GM12878 (cell line): ENCODE results near the gene PPP4R4. TPM values are rescaled to one million over a fixed set of nuclear protein-coding genes. Genes with fewer than 3 reads are reported as not detected.

Source experiments
- ATAC-seq: fragments of 200-7000 bp; cut with Tn5 transposase; 3 replicates; pipeline ENCODE4 v1.9.1; 2020; ENCODE audit warnings: mild to moderate bottlenecking, moderate library complexity
- BruUV-seq: library from RNA; stranded (reverse); fragments of 400-500 nt; replicated peaks from 2 replicates; lab custom pipeline; 2021; lab: Mats Ljungman, UMichigan
- CTCF ChIA-PET: fragments of 300-600 bp; sonication (Branson Sonifier 250); formaldehyde crosslinking; extraction: SDS; loops from one replicate; lab custom pipeline; 2021; ENCODE audit warnings: inconsistent platforms; lab: Yijun Ruan, JAX
- POLR2A ChIA-PET: fragments of 350-600 bp; formaldehyde crosslinking; extraction: SDS; loops from one replicate; lab custom pipeline; 2021; ENCODE audit warnings: inconsistent platforms; lab: Charles Lee
- RAD21 ChIA-PET: fragments of 300-600 bp; sonication (Branson Sonifier 250); formaldehyde crosslinking; loops from one replicate; lab custom pipeline; 2023; ENCODE audit warnings: antibody characterized with exemption; ENCODE audit not compliant: unreplicated experiment; lab: Charles Lee
- SMC1A ChIA-PET: fragments of 300-600 bp; sonication (Branson Sonifier 250); formaldehyde crosslinking; loops from one replicate; lab custom pipeline; 2023; ENCODE audit not compliant: unreplicated experiment, uncharacterized antibody; lab: Charles Lee
- DNase-seq: peaks from one replicate; pipeline ENCODE4 v3.0.0-alpha.2; 2011; ENCODE audit warnings: low read depth, low spot score
- FAIRE-seq: peaks from 3 replicates; lab custom pipeline; 2011; peaks lifted over from hg19 to GRCh38; lab: Jason Lieb, UNC
- H2AFZ ChIP-seq: 2 replicates; pipeline ENCODE4 v1.6.0; 2011; ENCODE audit warnings: low read depth, low read length, control low read depth; ENCODE audit not compliant: control insufficient read depth
- H3K27ac ChIP-seq: 2 replicates; pipeline ENCODE4 v1.5.1; 2011; ENCODE audit warnings: control low read depth; ENCODE audit not compliant: control insufficient read depth, insufficient read depth
- H3K27me3 ChIP-seq, 2 experiments: replicated peaks in 1 of 2; 2 replicates each; pipeline versions ENCODE4 v1.6.0 to v1.6.1; 2011; ENCODE audit warnings: low read length in 1 of 2; ENCODE audit not compliant: control insufficient read depth in 2 of 2, insufficient read depth in 2 of 2
- H3K36me3 ChIP-seq, 2 experiments: 2 replicates each; pipeline ENCODE4 v1.5.1; 2011; ENCODE audit warnings: low read length in 1 of 2; ENCODE audit not compliant: control insufficient read depth in 2 of 2, insufficient read depth in 2 of 2
- H3K4me1 ChIP-seq: 2 replicates; pipeline ENCODE4 v1.6.1; 2011; ENCODE audit warnings: mild to moderate bottlenecking, low read length, moderate library complexity, mixed read lengths; ENCODE audit not compliant: control insufficient read depth, insufficient read depth
- H3K4me2 ChIP-seq: 2 replicates; pipeline ENCODE4 v1.6.0; 2011; ENCODE audit warnings: control low read depth; ENCODE audit not compliant: control insufficient read depth, insufficient read depth
- H3K4me3 ChIP-seq: fragments of 200-600 bp; sonication (generic); 2 replicates; pipeline ENCODE4 v1.5.1; 2016
- H3K79me2 ChIP-seq: 2 replicates; pipeline ENCODE4 v1.6.0; 2011; ENCODE audit warnings: low read length; ENCODE audit not compliant: control insufficient read depth, insufficient read depth
- H3K9ac ChIP-seq: 2 replicates; pipeline ENCODE4 v1.8.0; 2011; ENCODE audit warnings: low read length, control low read depth, mixed read lengths; ENCODE audit not compliant: control insufficient read depth, insufficient read depth
- H3K9me3 ChIP-seq: replicated peaks from 3 replicates; pipeline ENCODE4 v1.5.1; 2011; ENCODE audit warnings: mild to moderate bottlenecking, low read length; ENCODE audit not compliant: control insufficient read depth, insufficient read depth
- H4K20me1 ChIP-seq: 2 replicates; pipeline ENCODE4 v1.6.0; 2011; ENCODE audit not compliant: control insufficient read depth, insufficient read depth
- BACH1 ChIP-seq: fragments of 450-650 bp; IDR thresholded peaks from 2 replicates; pipeline ENCODE4 v1.6.1; 2017; ENCODE audit warnings: mild to moderate bottlenecking, borderline replicate concordance
- BCL11A ChIP-seq: IDR thresholded peaks from 2 replicates; pipeline ENCODE4 v1.6.1; 2011; ENCODE audit warnings: low read depth, low read length
- BHLHE40 ChIP-seq, 2 experiments: fragments of 450-650 bp in 1 of 2; IDR thresholded peaks; 2 replicates each; pipeline ENCODE4 v1.6.1; 2011 to 2017; ENCODE audit warnings: low read depth in 2 of 2, borderline replicate concordance in 1 of 2, improper control_type of control experiment in 1 of 2, low read length in 1 of 2, mild to moderate bottlenecking in 1 of 2
- CHD2 ChIP-seq: IDR thresholded peaks from 2 replicates; pipeline ENCODE4 v1.6.1; 2011; ENCODE audit warnings: low read depth, low read length, improper control_type of control experiment, borderline replicate concordance
- CREM ChIP-seq: IDR thresholded peaks from 2 replicates; pipeline ENCODE4 v1.6.1; 2014; ENCODE audit warnings: antibody characterized with exemption, low read depth
- IRF4 ChIP-seq: IDR thresholded peaks from 2 replicates; pipeline ENCODE4 v1.6.1; 2011; ENCODE audit warnings: low read depth, low read length
- MYB ChIP-seq: fragments of 150-350 bp; IDR thresholded peaks from 2 replicates; pipeline ENCODE4 v1.6.1; 2014; ENCODE audit warnings: mild to moderate bottlenecking, low read depth, low read length, borderline replicate concordance
- RUNX3 ChIP-seq: IDR thresholded peaks from 2 replicates; pipeline ENCODE4 v1.6.1; 2012; ENCODE audit warnings: low read length, inconsistent platforms
- SREBF1 ChIP-seq: IDR thresholded peaks from 2 replicates; pipeline ENCODE4 v1.6.1; 2012; ENCODE audit warnings: mild to moderate bottlenecking, low read length
- ZBED1 ChIP-seq: IDR thresholded peaks from 2 replicates; pipeline ENCODE4 v1.6.1; 2016; ENCODE audit warnings: borderline replicate concordance
- WGBS: methylation state at CpG from one replicate; pipeline ENCODE4 v1.1.6; 2016; ENCODE audit warnings: low lambda C conversion rate; ENCODE audit not compliant: insufficient replicate concordance, insufficient coverage; ENCODE audit errors: missing lambda C conversion rate; 5-methylcytosine and 5-hydroxymethylcytosine counted together
- in situ Hi-C: fragments of 300-500 bp; cut with MboI; formaldehyde crosslinking; loops from 9 replicates; pipeline ENCODE4 v1.14.3; 2018; ENCODE audit warnings: mixed read lengths
- intact Hi-C: fragments of 100-400 bp; cut with micrococcal nuclease; formaldehyde crosslinking; loops from one replicate; pipeline ENCODE4 v1.14.2; 2022; ENCODE audit not compliant: unreplicated experiment
- polyA plus RNA-seq, 11 experiments: library from polyadenylated mRNA; depleted of rRNA in 4 of 11; unstranded in 6 of 11; stranded (reverse) in 5 of 11; fragments of >200 nt; fragmentation: Nextera tagmentation in 4 of 11; fragmentation: Illumina TruSeq in 1 of 11; extraction: Ambion mirVana in 4 of 11; extraction: Trizol in 1 of 11; gene quantifications; 1 replicate in 1 of 11; 2 replicates in 10 of 11; pipeline versions ENCODE4 v1.2.1 to v1.2.3, GENCODE V29; 2011 to 2016; ENCODE audit warnings: inconsistent platforms in 2 of 11, missing spikeins in 2 of 11, low read depth in 1 of 11
- total RNA-seq, 4 experiments: library from RNA; depleted of rRNA in 3 of 4; stranded (reverse); fragments of >200 nt in 3 of 4; fragmentation: Illumina TruSeq in 1 of 4; extraction: Trizol in 1 of 4; gene quantifications; 2 replicates each; pipeline versions ENCODE4 v1.2.1 to v1.2.3, GENCODE V29; 2013 to 2021
- TF ChIP-seq, protein P1 (sequence below): fragments of 450-650 bp; IDR thresholded peaks from 2 replicates; pipeline ENCODE4 v1.6.1; 2017; ENCODE audit warnings: borderline replicate concordance
- TF ChIP-seq, protein P2 (sequence below): fragments of 450-650 bp; formaldehyde crosslinking; IDR thresholded peaks from 2 replicates; pipeline ENCODE4 v1.4.0; 2022; ENCODE audit warnings: mild to moderate bottlenecking, moderate library complexity
- TF ChIP-seq, protein P3 (sequence below): fragments of 450-650 bp; IDR thresholded peaks from 2 replicates; pipeline ENCODE4 v1.6.1; 2014; ENCODE audit warnings: mild to moderate bottlenecking
- TF ChIP-seq, protein P4 (sequence below): IDR thresholded peaks from 2 replicates; pipeline ENCODE4 v1.6.1; 2012; ENCODE audit warnings: mild to moderate bottlenecking, low read depth, low read length

PPP4R4 gene
- total and polyA plus RNA-seq, 10 of the 15 experiments (the other 5 are each of a cell fraction or from before 2014, with no cell fraction given): 0.01 to 0.13 (median 0.08) TPM; not detected in 4

DNA sequence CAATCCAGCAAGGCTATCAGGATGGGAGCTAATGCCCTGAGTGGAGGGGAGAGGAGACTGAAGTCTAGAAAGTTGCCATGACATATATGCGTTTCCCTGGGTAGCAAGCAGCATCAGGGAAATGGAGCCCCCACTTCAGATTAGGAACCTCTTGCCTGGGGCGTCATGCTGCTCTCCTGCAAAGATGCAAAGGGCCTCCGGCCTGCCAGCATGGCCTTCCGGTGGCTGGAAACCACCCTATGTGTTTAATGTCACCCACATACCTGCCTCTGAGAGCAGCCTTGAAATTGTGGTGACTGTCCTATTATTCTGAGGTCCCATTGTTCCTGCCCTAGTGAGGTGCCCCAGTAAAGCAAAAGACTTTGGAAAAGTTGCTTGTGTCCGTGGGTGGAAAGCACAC lies 34.7 kb upstream of the PPP4R4 start (continued):
- TF ChIP-seq, protein P1, sequence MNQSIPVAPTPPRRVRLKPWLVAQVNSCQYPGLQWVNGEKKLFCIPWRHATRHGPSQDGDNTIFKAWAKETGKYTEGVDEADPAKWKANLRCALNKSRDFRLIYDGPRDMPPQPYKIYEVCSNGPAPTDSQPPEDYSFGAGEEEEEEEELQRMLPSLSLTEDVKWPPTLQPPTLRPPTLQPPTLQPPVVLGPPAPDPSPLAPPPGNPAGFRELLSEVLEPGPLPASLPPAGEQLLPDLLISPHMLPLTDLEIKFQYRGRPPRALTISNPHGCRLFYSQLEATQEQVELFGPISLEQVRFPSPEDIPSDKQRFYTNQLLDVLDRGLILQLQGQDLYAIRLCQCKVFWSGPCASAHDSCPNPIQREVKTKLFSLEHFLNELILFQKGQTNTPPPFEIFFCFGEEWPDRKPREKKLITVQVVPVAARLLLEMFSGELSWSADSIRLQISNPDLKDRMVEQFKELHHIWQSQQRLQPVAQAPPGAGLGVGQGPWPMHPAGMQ: no peak

DNA sequence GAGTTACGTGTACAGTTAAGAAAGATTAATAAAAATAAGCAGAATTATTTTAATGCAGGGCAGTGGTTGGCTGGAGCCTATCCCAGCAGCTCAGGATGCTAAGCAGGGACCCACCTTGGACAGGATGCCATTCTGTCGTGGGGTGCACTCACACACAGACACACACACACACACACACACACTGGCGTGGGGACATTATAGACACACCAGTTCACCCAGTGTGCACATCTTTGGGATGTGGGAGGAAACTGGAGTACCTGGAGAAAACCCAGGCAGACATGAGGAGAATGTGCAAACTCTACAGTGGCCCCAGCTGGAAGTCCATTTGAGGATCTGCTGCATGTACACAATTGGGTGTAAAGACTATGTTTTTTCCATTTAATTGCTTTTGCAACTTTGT lies 31.9 kb upstream of the PPP4R4 start:
- intact Hi-C loops: no loop called here
- SMC1A ChIA-PET: interaction anchor here (0.6 to 1.5 kb wide), 7 partner anchors 13 to 878 kb away, joined by 3 to 5 read pairs (median 3); partner anchors contain the start of gene IFI27L2
- POLR2A ChIA-PET: no interaction called here
- in situ Hi-C loops: no loop called here
- Histone ChIP-seq H3K27me3 (no peaks in the 10 kb centered on the region), H3K27ac (no peak overlapping the region), H3K9ac (no peak overlapping the region), H2AFZ (no peak overlapping the region), H4K20me1 (no peaks in the 10 kb centered on the region), H3K9me3 (no peaks in the 10 kb centered on the region; the same call in 2 of the 3 replicates), H3K4me2 (no peak overlapping the region), H3K4me1 (peaks cover 5% of the 10 kb centered on the region), H3K36me3 (no peaks in the 10 kb centered on the region), H3K4me3 (no peak overlapping the region), H3K79me2 (no peaks in the 10 kb centered on the region)
- no peak for ATAC-seq
- BruUV-seq: no TSS peak
- CTCF ChIA-PET: interaction anchor here (0.7 to 8.9 kb wide), 5 partner anchors 10 to 527 kb away, joined by 3 to 221 read pairs (median 10); no protein-coding TSS in a partner anchor
- no peak for DNase-seq
- FAIRE-seq: no peak
- WGBS: 20% methylated on average over 3 of the region's 3 CpGs
- RAD21 ChIA-PET: interaction anchor here (0.9 to 1.2 kb wide), 5 partner anchors 10 to 133 kb away, joined by 3 to 5 read pairs (median 3); no protein-coding TSS in a partner anchor
- TF ChIP-seq, protein P2, sequence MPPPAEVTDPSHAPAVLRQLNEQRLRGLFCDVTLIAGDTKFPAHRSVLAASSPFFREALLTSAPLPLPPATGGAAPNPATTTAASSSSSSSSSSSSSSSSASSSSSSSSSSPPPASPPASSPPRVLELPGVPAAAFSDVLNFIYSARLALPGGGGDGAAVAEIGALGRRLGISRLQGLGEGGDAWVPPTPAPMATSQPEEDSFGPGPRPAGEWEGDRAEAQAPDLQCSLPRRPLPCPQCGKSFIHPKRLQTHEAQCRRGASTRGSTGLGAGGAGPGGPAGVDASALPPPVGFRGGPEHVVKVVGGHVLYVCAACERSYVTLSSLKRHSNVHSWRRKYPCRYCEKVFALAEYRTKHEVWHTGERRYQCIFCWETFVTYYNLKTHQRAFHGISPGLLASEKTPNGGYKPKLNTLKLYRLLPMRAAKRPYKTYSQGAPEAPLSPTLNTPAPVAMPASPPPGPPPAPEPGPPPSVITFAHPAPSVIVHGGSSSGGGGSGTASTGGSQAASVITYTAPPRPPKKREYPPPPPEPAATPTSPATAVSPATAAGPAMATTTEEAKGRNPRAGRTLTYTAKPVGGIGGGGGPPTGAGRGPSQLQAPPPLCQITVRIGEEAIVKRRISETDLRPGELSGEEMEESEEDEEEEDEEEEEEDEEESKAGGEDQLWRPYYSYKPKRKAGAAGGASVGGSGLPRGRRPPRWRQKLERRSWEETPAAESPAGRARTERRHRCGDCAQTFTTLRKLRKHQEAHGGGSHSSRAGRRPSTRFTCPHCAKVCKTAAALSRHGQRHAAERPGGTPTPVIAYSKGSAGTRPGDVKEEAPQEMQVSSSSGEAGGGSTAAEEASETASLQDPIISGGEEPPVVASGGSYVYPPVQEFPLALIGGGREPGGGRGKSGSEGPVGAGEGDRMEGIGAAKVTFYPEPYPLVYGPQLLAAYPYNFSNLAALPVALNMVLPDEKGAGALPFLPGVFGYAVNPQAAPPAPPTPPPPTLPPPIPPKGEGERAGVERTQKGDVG (CRISPR knock-in tag): no peak
- TF ChIP-seq CHD2 (no peak), ZBED1 (no peak), BACH1 (no peak), BCL11A (no peak), MYB (no peak), BHLHE40 (IDR thresholded peaks at IDR 0.05; ENCODE audit: borderline replicate concordance in 1 of 2, low read depth in 2 of 2, low read length in 1 of 2) (no peak), IRF4 (no peak), RUNX3 (no peak), CREM (no peak), SREBF1 (no peak)
- TF ChIP-seq, protein P3, sequence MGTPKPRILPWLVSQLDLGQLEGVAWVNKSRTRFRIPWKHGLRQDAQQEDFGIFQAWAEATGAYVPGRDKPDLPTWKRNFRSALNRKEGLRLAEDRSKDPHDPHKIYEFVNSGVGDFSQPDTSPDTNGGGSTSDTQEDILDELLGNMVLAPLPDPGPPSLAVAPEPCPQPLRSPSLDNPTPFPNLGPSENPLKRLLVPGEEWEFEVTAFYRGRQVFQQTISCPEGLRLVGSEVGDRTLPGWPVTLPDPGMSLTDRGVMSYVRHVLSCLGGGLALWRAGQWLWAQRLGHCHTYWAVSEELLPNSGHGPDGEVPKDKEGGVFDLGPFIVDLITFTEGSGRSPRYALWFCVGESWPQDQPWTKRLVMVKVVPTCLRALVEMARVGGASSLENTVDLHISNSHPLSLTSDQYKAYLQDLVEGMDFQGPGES: no peak
- TF ChIP-seq, protein P4, sequence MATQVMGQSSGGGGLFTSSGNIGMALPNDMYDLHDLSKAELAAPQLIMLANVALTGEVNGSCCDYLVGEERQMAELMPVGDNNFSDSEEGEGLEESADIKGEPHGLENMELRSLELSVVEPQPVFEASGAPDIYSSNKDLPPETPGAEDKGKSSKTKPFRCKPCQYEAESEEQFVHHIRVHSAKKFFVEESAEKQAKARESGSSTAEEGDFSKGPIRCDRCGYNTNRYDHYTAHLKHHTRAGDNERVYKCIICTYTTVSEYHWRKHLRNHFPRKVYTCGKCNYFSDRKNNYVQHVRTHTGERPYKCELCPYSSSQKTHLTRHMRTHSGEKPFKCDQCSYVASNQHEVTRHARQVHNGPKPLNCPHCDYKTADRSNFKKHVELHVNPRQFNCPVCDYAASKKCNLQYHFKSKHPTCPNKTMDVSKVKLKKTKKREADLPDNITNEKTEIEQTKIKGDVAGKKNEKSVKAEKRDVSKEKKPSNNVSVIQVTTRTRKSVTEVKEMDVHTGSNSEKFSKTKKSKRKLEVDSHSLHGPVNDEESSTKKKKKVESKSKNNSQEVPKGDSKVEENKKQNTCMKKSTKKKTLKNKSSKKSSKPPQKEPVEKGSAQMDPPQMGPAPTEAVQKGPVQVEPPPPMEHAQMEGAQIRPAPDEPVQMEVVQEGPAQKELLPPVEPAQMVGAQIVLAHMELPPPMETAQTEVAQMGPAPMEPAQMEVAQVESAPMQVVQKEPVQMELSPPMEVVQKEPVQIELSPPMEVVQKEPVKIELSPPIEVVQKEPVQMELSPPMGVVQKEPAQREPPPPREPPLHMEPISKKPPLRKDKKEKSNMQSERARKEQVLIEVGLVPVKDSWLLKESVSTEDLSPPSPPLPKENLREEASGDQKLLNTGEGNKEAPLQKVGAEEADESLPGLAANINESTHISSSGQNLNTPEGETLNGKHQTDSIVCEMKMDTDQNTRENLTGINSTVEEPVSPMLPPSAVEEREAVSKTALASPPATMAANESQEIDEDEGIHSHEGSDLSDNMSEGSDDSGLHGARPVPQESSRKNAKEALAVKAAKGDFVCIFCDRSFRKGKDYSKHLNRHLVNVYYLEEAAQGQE: no peak
